ENCODE measurements around the gene PDK2.
A peak's percentile ranks its signal among the peaks of the same experiment; 100 is the strongest.

PDK2 gene

DNA sequence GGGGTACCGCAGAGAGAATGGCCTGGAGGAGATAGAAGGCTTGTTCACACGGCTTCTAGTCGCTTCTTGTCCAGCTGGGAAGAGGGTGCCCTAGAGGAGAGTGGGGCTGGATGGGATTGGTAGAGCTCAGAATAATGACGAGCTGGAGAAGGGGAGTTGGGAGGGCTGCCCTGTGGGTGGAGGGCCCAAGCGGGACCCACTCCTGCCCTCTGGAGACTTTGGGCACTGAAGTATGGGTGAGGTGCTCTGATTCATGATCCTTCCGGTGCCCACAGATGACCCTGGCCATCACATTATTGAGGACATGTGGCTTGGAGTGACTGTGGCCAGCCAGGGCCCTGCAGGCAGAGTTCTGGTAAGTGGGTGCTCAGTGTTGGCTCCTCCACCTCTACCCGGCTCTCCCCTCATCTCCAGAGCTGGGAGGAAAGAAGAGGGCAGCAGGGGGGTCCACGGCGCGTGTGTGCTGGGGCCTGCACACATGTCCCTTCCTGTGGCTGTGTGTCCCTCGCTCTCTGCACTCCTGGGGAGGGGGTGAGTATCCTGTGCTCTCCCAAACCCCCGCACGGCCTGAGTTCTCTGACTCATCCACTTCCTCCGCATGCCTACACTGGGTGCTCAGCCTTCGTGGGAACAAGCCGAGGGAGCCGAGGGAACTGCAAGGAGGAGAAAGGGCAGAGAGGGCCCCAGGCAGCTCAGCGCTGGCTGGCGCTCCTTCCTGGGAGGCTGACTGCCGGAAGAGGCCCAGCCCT is 30.7 kb upstream of the PDK2 start:
- peak; percentile 94 for DNase-seq (ENCODE audit: low read depth, low spot score)
- no peak overlapping the region for H3K4me3 ChIP-seq (ENCODE audit: low read depth, low read length)
- TF ChIP-seq, protein P1, sequence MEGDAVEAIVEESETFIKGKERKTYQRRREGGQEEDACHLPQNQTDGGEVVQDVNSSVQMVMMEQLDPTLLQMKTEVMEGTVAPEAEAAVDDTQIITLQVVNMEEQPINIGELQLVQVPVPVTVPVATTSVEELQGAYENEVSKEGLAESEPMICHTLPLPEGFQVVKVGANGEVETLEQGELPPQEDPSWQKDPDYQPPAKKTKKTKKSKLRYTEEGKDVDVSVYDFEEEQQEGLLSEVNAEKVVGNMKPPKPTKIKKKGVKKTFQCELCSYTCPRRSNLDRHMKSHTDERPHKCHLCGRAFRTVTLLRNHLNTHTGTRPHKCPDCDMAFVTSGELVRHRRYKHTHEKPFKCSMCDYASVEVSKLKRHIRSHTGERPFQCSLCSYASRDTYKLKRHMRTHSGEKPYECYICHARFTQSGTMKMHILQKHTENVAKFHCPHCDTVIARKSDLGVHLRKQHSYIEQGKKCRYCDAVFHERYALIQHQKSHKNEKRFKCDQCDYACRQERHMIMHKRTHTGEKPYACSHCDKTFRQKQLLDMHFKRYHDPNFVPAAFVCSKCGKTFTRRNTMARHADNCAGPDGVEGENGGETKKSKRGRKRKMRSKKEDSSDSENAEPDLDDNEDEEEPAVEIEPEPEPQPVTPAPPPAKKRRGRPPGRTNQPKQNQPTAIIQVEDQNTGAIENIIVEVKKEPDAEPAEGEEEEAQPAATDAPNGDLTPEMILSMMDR (IDR thresholded peaks at IDR 0.05; ENCODE audit: insufficient read depth, low read length, missing control alignments): no peak
- ChIA-PET CTCF (interaction anchor here (0.7 to 17.8 kb wide), 8 partner anchors 10 to 67 kb away, joined by 3 to 179 read pairs (median 11); partner anchors contain the start of gene PDK2), POLR2A (interaction anchor here (0.8 to 1.1 kb wide), 3 partner anchors 9 to 38 kb away, joined by 4 to 7 read pairs (median 5); partner anchors contain the start of gene ITGA3)

DNA sequence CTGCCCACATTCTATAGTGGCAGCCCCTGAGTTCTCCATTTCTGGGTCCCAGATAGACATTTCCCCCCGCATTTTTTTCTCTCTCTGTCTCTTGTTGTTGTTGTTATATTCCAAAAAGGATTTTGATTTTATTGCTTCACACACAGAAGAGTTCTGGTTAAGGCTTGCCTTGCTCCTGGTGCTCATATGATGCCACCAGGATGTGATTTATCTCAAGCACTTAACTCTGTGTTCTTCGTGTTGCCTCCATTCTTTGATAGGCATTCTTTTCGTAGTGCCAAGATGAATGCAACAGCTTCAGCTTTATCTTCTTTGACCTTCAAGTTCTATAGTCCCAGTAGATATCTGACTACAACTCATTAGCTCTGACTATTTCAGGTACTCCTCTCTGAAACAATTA is 30.1 kb upstream of the PDK2 start:
- H3K4me3 ChIP-seq (ENCODE audit: low read depth, low read length): no peak overlapping the region
- TF ChIP-seq, protein P1 (IDR thresholded peaks at IDR 0.05; ENCODE audit: insufficient read depth, low read length, missing control alignments): no peak
- DNase-seq (ENCODE audit: low read depth, low spot score): no peak
- POLR2A ChIA-PET: interaction anchor here (0.8 to 1.1 kb wide), 3 partner anchors 9 to 38 kb away, joined by 4 to 7 read pairs (median 5); partner anchors contain the start of gene ITGA3
- CTCF ChIA-PET: interaction anchor here (1.4 to 17.8 kb wide), 6 partner anchors 11 to 68 kb away, joined by 5 to 179 read pairs (median 20); partner anchors contain the start of gene PDK2

DNA sequence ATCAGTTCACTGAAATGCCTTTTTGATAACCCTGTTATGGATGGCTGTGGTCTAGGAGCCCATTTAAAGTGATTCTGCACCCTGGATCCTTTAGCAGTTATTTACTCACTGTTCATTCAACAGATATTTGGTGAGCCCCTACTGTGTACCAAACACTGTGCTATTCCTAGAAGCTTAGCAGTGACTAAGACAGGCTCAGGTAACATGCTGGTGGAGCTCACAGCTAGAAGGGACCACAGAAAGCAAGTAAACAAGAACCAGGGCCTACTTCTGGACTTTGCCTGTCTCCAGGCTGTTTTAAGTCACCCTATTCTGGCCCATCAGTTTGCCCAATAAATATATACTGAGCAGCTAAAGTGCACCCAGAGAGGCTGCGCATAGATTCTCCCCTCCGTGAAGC is 28.2 kb upstream of the PDK2 start:
- TF ChIP-seq, protein P1 (IDR thresholded peaks at IDR 0.05; ENCODE audit: insufficient read depth, low read length, missing control alignments): no peak
- H3K4me3 ChIP-seq (ENCODE audit: low read depth, low read length): no peak overlapping the region
- POLR2A ChIA-PET: interaction anchor here (1.6 kb wide), 1 partner anchor 40 kb away, joined by 4 read pairs; no protein-coding TSS in a partner anchor
- CTCF ChIA-PET: interaction anchor here (1.0 to 17.8 kb wide), 12 partner anchors 10 to 230 kb away, joined by 3 to 179 read pairs (median 8); partner anchors contain the start of genes ITGA3 and PDK2
- no peak for DNase-seq (ENCODE audit: low read depth, low spot score)

DNA sequence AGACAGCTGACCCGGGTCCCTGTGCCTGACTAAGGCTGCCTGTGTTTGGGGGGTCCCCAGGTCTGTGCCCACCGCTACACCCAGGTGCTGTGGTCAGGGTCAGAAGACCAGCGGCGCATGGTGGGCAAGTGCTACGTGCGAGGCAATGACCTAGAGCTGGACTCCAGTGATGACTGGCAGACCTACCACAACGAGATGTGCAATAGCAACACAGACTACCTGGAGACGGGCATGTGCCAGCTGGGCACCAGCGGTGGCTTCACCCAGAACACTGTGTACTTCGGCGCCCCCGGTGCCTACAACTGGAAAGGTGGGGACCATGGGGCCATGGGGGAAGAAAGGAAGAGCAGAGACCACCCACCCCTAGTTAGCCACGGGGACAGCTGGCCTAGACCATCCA is 27.2 kb upstream of the PDK2 start:
- TF ChIP-seq, protein P1 (IDR thresholded peaks at IDR 0.05; ENCODE audit: insufficient read depth, low read length, missing control alignments): no peak
- no peak overlapping the region for H3K4me3 ChIP-seq (ENCODE audit: low read depth, low read length)
- ChIA-PET CTCF (interaction anchor here (1.6 to 17.8 kb wide), 8 partner anchors 10 to 71 kb away, joined by 3 to 179 read pairs (median 16); partner anchors contain the start of gene PDK2), POLR2A (no interaction called here)
- no peak for DNase-seq (ENCODE audit: low read depth, low spot score)

DNA sequence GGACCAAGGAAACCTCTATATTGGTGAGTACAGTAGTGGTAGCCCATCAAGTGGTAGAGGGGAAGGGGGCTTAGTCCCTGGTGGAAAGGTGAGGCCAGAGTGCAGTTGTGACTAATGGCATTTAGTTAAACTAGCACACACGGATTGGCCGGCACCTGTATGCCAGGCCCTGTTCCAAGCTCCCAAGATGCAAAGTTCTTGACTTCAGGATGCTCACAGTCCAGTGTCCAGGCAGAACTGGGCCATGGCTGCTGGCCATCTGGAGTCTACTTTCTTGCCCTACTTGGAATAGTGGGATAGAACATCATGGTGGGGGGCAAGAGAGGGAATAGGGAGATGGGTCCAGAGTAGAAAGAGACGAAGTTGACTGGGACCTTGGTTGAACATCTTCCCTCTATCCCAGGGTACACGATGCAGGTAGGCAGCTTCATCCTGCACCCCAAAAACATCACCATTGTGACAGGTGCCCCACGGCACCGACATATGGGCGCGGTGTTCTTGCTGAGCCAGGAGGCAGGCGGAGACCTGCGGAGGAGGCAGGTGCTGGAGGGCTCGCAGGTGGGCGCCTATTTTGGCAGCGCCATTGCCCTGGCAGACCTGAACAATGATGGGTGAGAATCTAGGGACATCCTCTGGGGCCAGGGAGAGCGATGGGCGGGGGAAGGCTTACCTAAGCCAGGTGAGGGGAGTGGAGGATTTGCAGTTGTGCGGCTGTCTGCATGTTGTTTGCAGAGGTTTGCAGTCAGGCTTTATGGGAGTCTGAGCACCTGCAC is 24.1 kb upstream of the PDK2 start:
- CTCF ChIA-PET: interaction anchor here (0.9 to 2.0 kb wide), 4 partner anchors 16 to 45 kb away, joined by 3 to 8 read pairs (median 4); partner anchors contain the start of gene PDK2
- DNase-seq (ENCODE audit: low read depth, low spot score): no peak
- POLR2A ChIA-PET: interaction anchor here (0.7 kb wide), 1 partner anchor 11 kb away, joined by 3 read pairs; no protein-coding TSS in a partner anchor
- TF ChIP-seq, protein P1 (IDR thresholded peaks at IDR 0.05; ENCODE audit: insufficient read depth, low read length, missing control alignments): no peak
- no peak overlapping the region for H3K4me3 ChIP-seq (ENCODE audit: low read depth, low read length)

Measured in AG04449 (cell line).